ENCODE results near the gene TPRA1. TPM values are rescaled to one million over a fixed set of nuclear protein-coding genes. Genes with fewer than 3 reads are reported as not detected.

TPRA1 gene
- total and polyA plus RNA-seq, 9 of the 15 experiments (the other 6 are each of a cell fraction or from before 2014, with no cell fraction given), result 0.66 to 21.5 (median 11.1) TPM

GRCh38 chr3:127590282-127590592, 296 bp downstream of the TPRA1 start (continued):
- TF ChIP-seq ETV6 (IDR thresholded peaks at IDR 0.05; ENCODE audit: borderline replicate concordance in 1 of 2, low read depth in 2 of 2, low read length in 1 of 2) (no peak), ETV6 (CRISPR knock-in tag; IDR thresholded peaks at IDR 0.05; ENCODE audit: borderline replicate concordance) (no peak), YY1 (IDR thresholded peaks at IDR 0.05; ENCODE audit: borderline replicate concordance in 1 of 3, control insufficient read depth in 1 of 3, extremely low read depth in 1 of 3, insufficient read depth in 3 of 3, insufficient read length in 1 of 3, insufficient replicate concordance in 2 of 3, low read depth in 1 of 3, low read length in 2 of 3) (peak in 2 of 3 experiments; percentile 15 to 25), ZKSCAN1 (IDR thresholded peaks at IDR 0.05; ENCODE audit: low read depth, low read length) (no peak), POLR2G (IDR thresholded peaks at IDR 0.05; ENCODE audit: low read depth, low read length) (peak; percentile 78), MAZ (CRISPR knock-in tag; conservative IDR thresholded peaks at IDR 0.05 in 1 of 2, IDR thresholded peaks at IDR 0.05 in 1 of 2) (0 out of 4 replicates have a peak, but pooled peaks of 1 of the 2 experiments have one; percentile 7), ZNF764 (CRISPR knock-in tag; IDR thresholded peaks at IDR 0.05; ENCODE audit: low read depth) (0 out of 2 replicates have a peak, but pooled peaks have one; percentile 15), ZNF436 (CRISPR knock-in tag; IDR thresholded peaks at IDR 0.05) (no peak), NONO (IDR thresholded peaks at IDR 0.05; ENCODE audit: low read depth in 2 of 2, low read length in 1 of 2) (peak; percentile 48 to 80; a peak in 3 of 4 replicates), ZNF124 (CRISPR knock-in tag; IDR thresholded peaks at IDR 0.05) (no peak), CHD7 (IDR thresholded peaks at IDR 0.05; ENCODE audit: low read depth, low read length) (no peak), THAP12 (CRISPR knock-in tag; IDR thresholded peaks at IDR 0.05) (no peak), TAF15 (IDR thresholded peaks at IDR 0.05; ENCODE audit: low read depth, low read length) (no peak), HDGF (IDR thresholded peaks at IDR 0.05) (no peak)
